GM12891 (cell line): ENCODE results near the gene NUDT16.

ENCODE experiments used
- POLR2A ChIP-seq: IDR thresholded peaks from 2 replicates; pipeline ENCODE4 v1.6.1; 2011; ENCODE audit warnings: low read depth, low read length, control low read depth
- POLR2AphosphoS5 ChIP-seq: IDR thresholded peaks from 2 replicates; pipeline ENCODE4 v1.6.1; 2011; ENCODE audit warnings: low read depth, low read length, control low read depth
- TAF1 ChIP-seq: IDR thresholded peaks from 2 replicates; pipeline ENCODE4 v1.6.1; 2011; ENCODE audit warnings: low read depth, low read length, control low read depth

- TF ChIP-seq POLR2A (no peak), POLR2AphosphoS5 (no peak), TAF1 (no peak)
Observed at GRCh38 chr3:131402391-131403039, 20.9 kb downstream of the NUDT16 start.
